PC-9 (cell line): ENCODE measurements around the gene A2ML1. TPM values are rescaled to one million over a fixed set of nuclear protein-coding genes. Genes with fewer than 3 reads are reported as not detected.
"Not testable (repeated sequence)": the region's sequence is repeated elsewhere in the genome, so short reads cannot be mapped to it uniquely, and the experiment has no call there.

Source experiments
- BruUV-seq: library from RNA; stranded (reverse); fragments of 400-500 nt; replicated peaks from 2 replicates; lab custom pipeline; 2021; lab: Mats Ljungman, UMichigan
- CTCF ChIA-PET: fragments of 300-600 bp; sonication (Branson Sonifier 250); formaldehyde crosslinking; loops from one replicate; lab custom pipeline; 2022; ENCODE audit warnings: antibody characterized with exemption; lab: Charles Lee
- POLR2A ChIA-PET: fragments of 300-600 bp; sonication (Branson Sonifier 250); formaldehyde crosslinking; loops from one replicate; lab custom pipeline; 2022; ENCODE audit warnings: antibody characterized with exemption; ENCODE audit not compliant: unreplicated experiment; lab: Charles Lee
- DNase-seq, 2 experiments: peaks; one replicate each; pipeline versions ENCODE4 v3.0.0 to v3.0.0-alpha.2; 2015 to 2022; ENCODE audit warnings: mixed read lengths in 1 of 2
- H2AFZ ChIP-seq: fragments of 200-600 bp; sonication (generic); 2 replicates; pipeline ENCODE4 v1.8.1; 2017; ENCODE audit warnings: antibody characterized with exemption
- H3F3A ChIP-seq: fragments of 200-600 bp; sonication (generic); 2 replicates; pipeline ENCODE4 v1.8.1; 2017; ENCODE audit warnings: antibody characterized with exemption, mild to moderate bottlenecking, low read depth; ENCODE audit not compliant: insufficient read depth
- H3K27ac ChIP-seq: fragments of 200-600 bp; sonication (generic); 2 replicates; pipeline ENCODE4 v1.6.1; 2016; ENCODE audit warnings: mixed run types
- H3K27me3 ChIP-seq: fragments of 200-600 bp; sonication (generic); 2 replicates; pipeline ENCODE4 v1.6.1; 2016; ENCODE audit warnings: low read depth, mixed run types; ENCODE audit not compliant: insufficient read depth
- H3K36me3 ChIP-seq: fragments of 200-600 bp; sonication (generic); 2 replicates; pipeline ENCODE4 v1.6.1; 2016; ENCODE audit warnings: low read depth, mixed run types
- H3K4me1 ChIP-seq: fragments of 200-600 bp; sonication (generic); replicated peaks from 2 replicates; pipeline ENCODE4 v1.6.1; 2016; ENCODE audit warnings: mixed run types; ENCODE audit not compliant: insufficient read depth
- H3K4me2 ChIP-seq: fragments of 200-600 bp; sonication (generic); 2 replicates; pipeline ENCODE4 v1.6.1; 2017; ENCODE audit warnings: mixed run types
- H3K4me3 ChIP-seq: fragments of 200-600 bp; sonication (generic); 2 replicates; pipeline ENCODE4 v1.6.1; 2016; ENCODE audit warnings: mixed run types
- H3K79me2 ChIP-seq: fragments of 200-600 bp; sonication (generic); 2 replicates; pipeline ENCODE4 v1.6.1; 2017; ENCODE audit warnings: low read depth, mixed run types
- H3K9me2 ChIP-seq: fragments of 200-600 bp; sonication (generic); 2 replicates; pipeline ENCODE4 v1.8.1; 2017; ENCODE audit warnings: mild to moderate bottlenecking; ENCODE audit not compliant: insufficient read depth
- H3K9me3 ChIP-seq: fragments of 200-600 bp; sonication (generic); 2 replicates; pipeline ENCODE4 v1.8.1; 2016; ENCODE audit warnings: low read depth; ENCODE audit not compliant: insufficient read depth
- H4K20me1 ChIP-seq: fragments of 200-600 bp; sonication (generic); 2 replicates; pipeline ENCODE4 v1.8.1; 2017; ENCODE audit not compliant: insufficient read depth
- CTCF ChIP-seq: fragments of 200-600 bp; sonication (generic); conservative IDR thresholded peaks from 2 replicates; pipeline ENCODE4 v1.6.1; 2017; ENCODE audit warnings: mixed run types, antibody characterized with exemption, mild to moderate bottlenecking, moderate library complexity
- EZH2 ChIP-seq: fragments of 200-600 bp; sonication (generic); IDR thresholded peaks from 2 replicates; pipeline ENCODE4 v1.8.0; 2017; ENCODE audit warnings: antibody characterized with exemption, low read depth
- intact Hi-C: fragments of 100-400 bp; cut with micrococcal nuclease; formaldehyde crosslinking; loops from one replicate; pipeline ENCODE4 v1.10.0; 2022; ENCODE audit not compliant: unreplicated experiment
- total RNA-seq: library from RNA; stranded (reverse); gene quantifications from 2 replicates; pipeline ENCODE4 v1.2.3, GENCODE V29; 2021

A2ML1 gene
- total RNA-seq, 1 experiment from 2014 or later = 17.3 TPM

GRCh38 chr12:8817856-8818255, 4.6 kb upstream of the A2ML1 start:
- no peaks in the 10 kb centered on the region for H3K9me3 ChIP-seq
- H3K4me2 ChIP-seq = no peak overlapping the region
- no peaks in the 10 kb centered on the region for H3K9me2 ChIP-seq
- no peaks in the 10 kb centered on the region for H3K27me3 ChIP-seq
- TF ChIP-seq CTCF = no peak
- no peak for TF ChIP-seq EZH2
- no peaks in the 10 kb centered on the region for H3K36me3 ChIP-seq
- H3K79me2 ChIP-seq = no peaks in the 10 kb centered on the region
- BruUV-seq = no TSS peak
- no peaks in the 10 kb centered on the region; the same call in 1 of the 2 replicates for H3F3A ChIP-seq
- H3K4me1 ChIP-seq = peaks cover 17% of the 10 kb centered on the region
- no peaks in the 10 kb centered on the region for H4K20me1 ChIP-seq
- CTCF ChIA-PET = no interaction called here
- DNase-seq = no peak
- H3K27ac ChIP-seq = no peak overlapping the region
- H2AFZ ChIP-seq = no peak overlapping the region
- intact Hi-C loops = no loop called here
- no peak overlapping the region for H3K4me3 ChIP-seq
- POLR2A ChIA-PET = interaction anchor here (0.6 kb wide), 1 partner anchor 120 kb away, joined by 3 read pairs; no protein-coding TSS in a partner anchor

GRCh38 chr12:8818526-8818925, 3.9 kb upstream of the A2ML1 start:
- Histone ChIP-seq H3K4me1 (peaks cover 18% of the 10 kb centered on the region), H3K4me2 (no peak overlapping the region), H3K36me3 (no peaks in the 10 kb centered on the region), H3K4me3 (no peak overlapping the region), H3F3A (no peaks in the 10 kb centered on the region; the same call in 1 of the 2 replicates), H3K27ac (no peak overlapping the region), H2AFZ (no peak overlapping the region), H3K9me2 (no peaks in the 10 kb centered on the region), H4K20me1 (no peaks in the 10 kb centered on the region), H3K9me3 (no peaks in the 10 kb centered on the region), H3K79me2 (no peaks in the 10 kb centered on the region), H3K27me3 (no peaks in the 10 kb centered on the region)
- TF ChIP-seq CTCF = no peak
- no peak for TF ChIP-seq EZH2
- no peak for DNase-seq
- ChIA-PET CTCF (interaction anchor here (1.5 kb wide), 1 partner anchor 10 kb away, joined by 6 read pairs; no protein-coding TSS in a partner anchor), POLR2A (no interaction called here)
- no TSS peak for BruUV-seq
- intact Hi-C loops = no loop called here

GRCh38 chr12:8819666-8819980, 2.8 kb upstream of the A2ML1 start:
- TF ChIP-seq CTCF (no peak), EZH2 (no peak)
- Histone ChIP-seq H3K36me3 (no peaks in the 10 kb centered on the region), H3K4me2 (no peak overlapping the region), H3K4me1 (peaks cover 18% of the 10 kb centered on the region), H3K9me2 (no peaks in the 10 kb centered on the region), H3K27me3 (no peaks in the 10 kb centered on the region), H3F3A (no peaks in the 10 kb centered on the region; the same call in 1 of the 2 replicates), H3K79me2 (no peaks in the 10 kb centered on the region), H3K27ac (no peak overlapping the region), H3K9me3 (no peaks in the 10 kb centered on the region), H2AFZ (peak overlapping the region; percentile 44; the same call in 1 of the 2 replicates), H4K20me1 (no peaks in the 10 kb centered on the region), H3K4me3 (no peak overlapping the region)
- no TSS peak for BruUV-seq
- ChIA-PET CTCF (interaction anchor here (0.6 to 1.5 kb wide), 3 partner anchors 9 to 135 kb away, joined by 3 to 6 read pairs (median 4); no protein-coding TSS in a partner anchor), POLR2A (interaction anchor here (0.6 kb wide), 1 partner anchor 96 kb away, joined by 3 read pairs; no protein-coding TSS in a partner anchor)
- intact Hi-C loops = no loop called here
- DNase-seq = peak in 1 of 2 experiments; percentile 60

- H2AFZ ChIP-seq = not testable (repeated sequence)
Observed at GRCh38 chr12:8820676-8821407, 1.6 kb upstream of the A2ML1 start.

More at GRCh38 chr12:8820676-8821407, 1.6 kb upstream of the A2ML1 start:
- peak in 1 of 2 experiments; percentile 30 for DNase-seq
- CTCF ChIA-PET = interaction anchor here (0.7 kb wide), 2 partner anchors 91 to 227 kb away, joined by 5 read pairs; no protein-coding TSS in a partner anchor
- H3K4me2 ChIP-seq, BruUV-seq, H3K27me3 ChIP-seq, H4K20me1 ChIP-seq, POLR2A ChIA-PET, H3K36me3 ChIP-seq, H3K27ac ChIP-seq, H3K79me2 ChIP-seq, H3K9me3 ChIP-seq, H3K4me3 ChIP-seq, H3F3A ChIP-seq, H3K9me2 ChIP-seq: not testable (repeated sequence)
- H3K4me1 ChIP-seq = peaks cover 18% of the 10 kb centered on the region
- intact Hi-C loops = loop anchor here (5.0 to 10.0 kb wide), 2 partner anchors 94 to 126 kb away; partner anchors contain the start of genes M6PR and PHC1
